H1 (cell line): ENCODE data around the gene DNM2. TPM values are rescaled to one million over a fixed set of nuclear protein-coding genes. Genes with fewer than 3 reads are reported as not detected.

Experiments used
- CBX5 ChIP-seq: fragments of 300-800, 300-1000 bp; sonication (generic); IDR thresholded peaks from 2 replicates; pipeline ENCODE4 v1.7.1; 2016; ENCODE audit warnings: antibody characterized with exemption, low read length, low read depth
- GTF2F1 ChIP-seq: IDR thresholded peaks from 2 replicates; pipeline ENCODE4 v1.6.1; 2012; ENCODE audit warnings: low read depth, low read length, improper control_type of control experiment, borderline replicate concordance
- KDM1A ChIP-seq: fragments of 200-600, 300-600 bp; sonication (generic); IDR thresholded peaks from 2 replicates; pipeline ENCODE4 v1.7.1; 2016; ENCODE audit warnings: mild to moderate bottlenecking, low read length, borderline replicate concordance
- polyA plus RNA-seq, 7 experiments: library from polyadenylated mRNA; depleted of rRNA in 3 of 7; stranded (reverse) in 5 of 7; unstranded in 2 of 7; fragments of >200 nt in 5 of 7; fragments of 200-250 nt in 2 of 7; gene quantifications; 1 replicate in 5 of 7; 2 replicates in 1 of 7; 4 replicates in 1 of 7; pipeline versions ENCODE4 v1.2.1 to v1.2.3, GENCODE V29; 2011 to 2013; ENCODE audit warnings: missing spikeins in 2 of 7, mixed read lengths in 2 of 7
- total RNA-seq: library from RNA; stranded (reverse); fragmentation: NEBNext Ultra II Directional; extraction: Animal tissue kit (Norgen Biotek cat#: 25700); gene quantifications from 2 replicates; pipeline ENCODE4 v1.2.1, GENCODE V29; 2021
- TF ChIP-seq, protein P1 (sequence below): fragments of 300-600 bp; sonication (generic); IDR thresholded peaks from 2 replicates; pipeline ENCODE4 v1.7.1; 2012; ENCODE audit warnings: low read length, moderate library complexity, mild to moderate bottlenecking, inconsistent platforms; ENCODE audit not compliant: insufficient replicate concordance

The DNM2 gene
- total and polyA plus RNA-seq, 2 of the 8 experiments (the other 6 are each of a cell fraction or from before 2014, with no cell fraction given) = 61.9 to 120 TPM

GRCh38 chr19:10852941-10853340, 135.1 kb downstream of the DNM2 start (continued):
- TF ChIP-seq CBX5 (no peak), GTF2F1 (no peak), KDM1A (no peak)
- TF ChIP-seq, protein P1, sequence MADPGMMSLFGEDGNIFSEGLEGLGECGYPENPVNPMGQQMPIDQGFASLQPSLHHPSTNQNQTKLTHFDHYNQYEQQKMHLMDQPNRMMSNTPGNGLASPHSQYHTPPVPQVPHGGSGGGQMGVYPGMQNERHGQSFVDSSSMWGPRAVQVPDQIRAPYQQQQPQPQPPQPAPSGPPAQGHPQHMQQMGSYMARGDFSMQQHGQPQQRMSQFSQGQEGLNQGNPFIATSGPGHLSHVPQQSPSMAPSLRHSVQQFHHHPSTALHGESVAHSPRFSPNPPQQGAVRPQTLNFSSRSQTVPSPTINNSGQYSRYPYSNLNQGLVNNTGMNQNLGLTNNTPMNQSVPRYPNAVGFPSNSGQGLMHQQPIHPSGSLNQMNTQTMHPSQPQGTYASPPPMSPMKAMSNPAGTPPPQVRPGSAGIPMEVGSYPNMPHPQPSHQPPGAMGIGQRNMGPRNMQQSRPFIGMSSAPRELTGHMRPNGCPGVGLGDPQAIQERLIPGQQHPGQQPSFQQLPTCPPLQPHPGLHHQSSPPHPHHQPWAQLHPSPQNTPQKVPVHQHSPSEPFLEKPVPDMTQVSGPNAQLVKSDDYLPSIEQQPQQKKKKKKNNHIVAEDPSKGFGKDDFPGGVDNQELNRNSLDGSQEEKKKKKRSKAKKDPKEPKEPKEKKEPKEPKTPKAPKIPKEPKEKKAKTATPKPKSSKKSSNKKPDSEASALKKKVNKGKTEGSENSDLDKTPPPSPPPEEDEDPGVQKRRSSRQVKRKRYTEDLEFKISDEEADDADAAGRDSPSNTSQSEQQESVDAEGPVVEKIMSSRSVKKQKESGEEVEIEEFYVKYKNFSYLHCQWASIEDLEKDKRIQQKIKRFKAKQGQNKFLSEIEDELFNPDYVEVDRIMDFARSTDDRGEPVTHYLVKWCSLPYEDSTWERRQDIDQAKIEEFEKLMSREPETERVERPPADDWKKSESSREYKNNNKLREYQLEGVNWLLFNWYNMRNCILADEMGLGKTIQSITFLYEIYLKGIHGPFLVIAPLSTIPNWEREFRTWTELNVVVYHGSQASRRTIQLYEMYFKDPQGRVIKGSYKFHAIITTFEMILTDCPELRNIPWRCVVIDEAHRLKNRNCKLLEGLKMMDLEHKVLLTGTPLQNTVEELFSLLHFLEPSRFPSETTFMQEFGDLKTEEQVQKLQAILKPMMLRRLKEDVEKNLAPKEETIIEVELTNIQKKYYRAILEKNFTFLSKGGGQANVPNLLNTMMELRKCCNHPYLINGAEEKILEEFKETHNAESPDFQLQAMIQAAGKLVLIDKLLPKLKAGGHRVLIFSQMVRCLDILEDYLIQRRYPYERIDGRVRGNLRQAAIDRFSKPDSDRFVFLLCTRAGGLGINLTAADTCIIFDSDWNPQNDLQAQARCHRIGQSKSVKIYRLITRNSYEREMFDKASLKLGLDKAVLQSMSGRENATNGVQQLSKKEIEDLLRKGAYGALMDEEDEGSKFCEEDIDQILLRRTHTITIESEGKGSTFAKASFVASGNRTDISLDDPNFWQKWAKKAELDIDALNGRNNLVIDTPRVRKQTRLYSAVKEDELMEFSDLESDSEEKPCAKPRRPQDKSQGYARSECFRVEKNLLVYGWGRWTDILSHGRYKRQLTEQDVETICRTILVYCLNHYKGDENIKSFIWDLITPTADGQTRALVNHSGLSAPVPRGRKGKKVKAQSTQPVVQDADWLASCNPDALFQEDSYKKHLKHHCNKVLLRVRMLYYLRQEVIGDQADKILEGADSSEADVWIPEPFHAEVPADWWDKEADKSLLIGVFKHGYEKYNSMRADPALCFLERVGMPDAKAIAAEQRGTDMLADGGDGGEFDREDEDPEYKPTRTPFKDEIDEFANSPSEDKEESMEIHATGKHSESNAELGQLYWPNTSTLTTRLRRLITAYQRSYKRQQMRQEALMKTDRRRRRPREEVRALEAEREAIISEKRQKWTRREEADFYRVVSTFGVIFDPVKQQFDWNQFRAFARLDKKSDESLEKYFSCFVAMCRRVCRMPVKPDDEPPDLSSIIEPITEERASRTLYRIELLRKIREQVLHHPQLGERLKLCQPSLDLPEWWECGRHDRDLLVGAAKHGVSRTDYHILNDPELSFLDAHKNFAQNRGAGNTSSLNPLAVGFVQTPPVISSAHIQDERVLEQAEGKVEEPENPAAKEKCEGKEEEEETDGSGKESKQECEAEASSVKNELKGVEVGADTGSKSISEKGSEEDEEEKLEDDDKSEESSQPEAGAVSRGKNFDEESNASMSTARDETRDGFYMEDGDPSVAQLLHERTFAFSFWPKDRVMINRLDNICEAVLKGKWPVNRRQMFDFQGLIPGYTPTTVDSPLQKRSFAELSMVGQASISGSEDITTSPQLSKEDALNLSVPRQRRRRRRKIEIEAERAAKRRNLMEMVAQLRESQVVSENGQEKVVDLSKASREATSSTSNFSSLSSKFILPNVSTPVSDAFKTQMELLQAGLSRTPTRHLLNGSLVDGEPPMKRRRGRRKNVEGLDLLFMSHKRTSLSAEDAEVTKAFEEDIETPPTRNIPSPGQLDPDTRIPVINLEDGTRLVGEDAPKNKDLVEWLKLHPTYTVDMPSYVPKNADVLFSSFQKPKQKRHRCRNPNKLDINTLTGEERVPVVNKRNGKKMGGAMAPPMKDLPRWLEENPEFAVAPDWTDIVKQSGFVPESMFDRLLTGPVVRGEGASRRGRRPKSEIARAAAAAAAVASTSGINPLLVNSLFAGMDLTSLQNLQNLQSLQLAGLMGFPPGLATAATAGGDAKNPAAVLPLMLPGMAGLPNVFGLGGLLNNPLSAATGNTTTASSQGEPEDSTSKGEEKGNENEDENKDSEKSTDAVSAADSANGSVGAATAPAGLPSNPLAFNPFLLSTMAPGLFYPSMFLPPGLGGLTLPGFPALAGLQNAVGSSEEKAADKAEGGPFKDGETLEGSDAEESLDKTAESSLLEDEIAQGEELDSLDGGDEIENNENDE = no peak
